GF-D8 (cell line): ENCODE results near the gene PITPNM3.

ENCODE experiments used
- DNase-seq: peaks from one replicate; lab custom pipeline; 2025; lab: John Stamatoyannopoulos, UW

PITPNM3 gene

GRCh38 chr17:6462692-6463091, 93.7 kb downstream of the PITPNM3 start:
- DNase-seq, result no peak

GRCh38 chr17:6461792-6462524, 94.4 kb downstream of the PITPNM3 start:
- no peak for DNase-seq

- no peak for DNase-seq
Measured at GRCh38 chr17:6461246-6461645, 95.1 kb downstream of the PITPNM3 start.

GRCh38 chr17:6460531-6461161, 95.7 kb downstream of the PITPNM3 start:
- DNase-seq, result no peak

- no peak for DNase-seq
Measured at GRCh38 chr17:6458460-6458950, 97.8 kb downstream of the PITPNM3 start.

- DNase-seq, result no peak
Measured at GRCh38 chr17:6457688-6458459, 98.5 kb downstream of the PITPNM3 start.

- DNase-seq, result no peak
Measured at GRCh38 chr17:6456914-6457687, 99.3 kb downstream of the PITPNM3 start.

- DNase-seq, result no peak
Measured at GRCh38 chr17:6456321-6456720, 100.0 kb downstream of the PITPNM3 start.

GRCh38 chr17:6455321-6455705, 101.0 kb downstream of the PITPNM3 start:
- DNase-seq, result no peak

GRCh38 chr17:6454495-6455320, 101.6 kb downstream of the PITPNM3 start:
- no peak for DNase-seq

GRCh38 chr17:6453279-6454024, 102.9 kb downstream of the PITPNM3 start:
- DNase-seq, result no peak

GRCh38 chr17:6452471-6453266, 103.7 kb downstream of the PITPNM3 start:
- no peak for DNase-seq

- DNase-seq, result no peak
Measured at GRCh38 chr17:6450926-6451832, 105.2 kb downstream of the PITPNM3 start.

- DNase-seq, result no peak
Measured at GRCh38 chr17:6449307-6449706, 107.0 kb downstream of the PITPNM3 start.

GRCh38 chr17:6448473-6448872, 107.9 kb downstream of the PITPNM3 start:
- DNase-seq, result no peak

- no peak for DNase-seq
Measured at GRCh38 chr17:6446516-6447100, 109.7 kb downstream of the PITPNM3 start.

GRCh38 chr17:6444571-6445335, 111.6 kb downstream of the PITPNM3 start:
- no peak for DNase-seq
